Right lobe of liver (tissue), 6 donors: Measurements from ENCODE around the gene KAZN. TPM values are rescaled to one million over a fixed set of nuclear protein-coding genes. Genes with fewer than 3 reads are reported as not detected.
A peak's percentile ranks its signal among the peaks of the same experiment; 100 is the strongest.

Source experiments
- ATAC-seq, 4 donors: fragments of 200-7000 bp; cut with Tn5 transposase; one replicate each; pipeline ENCODE4 v1.9.1; 2020; ENCODE audit warnings: mild to moderate bottlenecking in 4 of 4, moderate library complexity in 4 of 4
- DNase-seq, 3 donors: peaks; one replicate each; pipeline ENCODE4 v3.0.0-alpha.2; 2020
- H3K27ac ChIP-seq, 3 donors: fragments of 200-600 bp; one replicate each; pipeline ENCODE4 v1.8.0; 2022
- H3K27me3 ChIP-seq, 2 donors: fragments of 200-600 bp; one replicate each; pipeline ENCODE4 v1.8.0; 2022
- H3K36me3 ChIP-seq, 4 donors: fragments of 200-600 bp; sonication (generic) in 1 of 4; one replicate each; pipeline versions ENCODE4 v1.5.1 to v1.8.0; 2017 to 2022; ENCODE audit warnings: control low read depth in 1 of 4
- H3K4me1 ChIP-seq, 4 donors: fragments of 200-600 bp; sonication (generic) in 1 of 4; one replicate each; pipeline versions ENCODE4 v1.5.1 to v1.8.0; 2017 to 2022; ENCODE audit warnings: control low read depth in 1 of 4
- H3K4me3 ChIP-seq, 3 donors: fragments of 200-600 bp; one replicate each; pipeline ENCODE4 v1.8.0; 2022
- H3K9me3 ChIP-seq, 4 donors: fragments of 200-600 bp; sonication (generic) in 1 of 4; one replicate each; pipeline versions ENCODE4 v1.5.1 to v1.8.0; 2017 to 2022; ENCODE audit warnings: control low read depth in 1 of 4
- POLR2A ChIP-seq: fragments of 450-650 bp; IDR thresholded peaks from one replicate; pipeline ENCODE4 v1.6.1; 2017; ENCODE audit warnings: antibody characterized with exemption, mild to moderate bottlenecking
- WGBS: methylation state at CpG from one replicate; pipeline ENCODE4 v1.1.6; 2018; ENCODE audit warnings: low coverage, low lambda C conversion rate; ENCODE audit not compliant: insufficient coverage; ENCODE audit errors: missing lambda C conversion rate; 5-methylcytosine and 5-hydroxymethylcytosine counted together
- intact Hi-C, 2 donors: fragments of 100-400 bp; cut with DNase I; formaldehyde crosslinking; loops; one replicate each; pipeline versions ENCODE4 v1.11.2 to v1.14.1; 2022
- total RNA-seq, 6 experiments: library from RNA; depleted of rRNA in 2 of 6; stranded (reverse); fragments of >200 nt in 2 of 6; fragmentation: NEBNext Ultra II Directional in 3 of 6; extraction: Animal tissue kit (Norgen Biotek cat#: 25700) in 3 of 6; gene quantifications; one replicate each; pipeline versions ENCODE4 v1.1.0 to v1.2.4, GENCODE V29; 2016 to 2023
- TF ChIP-seq, protein P1 (sequence below), 4 donors: fragments of 200-600 bp in 3 of 4; fragments of 450-650 bp in 1 of 4; IDR thresholded peaks; one replicate each; pipeline versions ENCODE4 v1.5.1 to v1.8.0; 2016 to 2022; ENCODE audit warnings: antibody characterized with exemption in 4 of 4, mild to moderate bottlenecking in 2 of 4
- donor health status: DM: no; HTN: yes; CAD: no.
- donor health status: DM: no; HTN: no; CAD: no.
- donor health status: DM: no; HTN: no; CAD: no.
- donor health status: DM: no; HTN: yes; CAD: no.
- donor health status: DM: no; HTN: yes; CAD: no.

KAZN gene
- total RNA-seq, 6 experiments from 2014 or later, result 1.5 to 7.2 (median 2.7) TPM

DNA sequence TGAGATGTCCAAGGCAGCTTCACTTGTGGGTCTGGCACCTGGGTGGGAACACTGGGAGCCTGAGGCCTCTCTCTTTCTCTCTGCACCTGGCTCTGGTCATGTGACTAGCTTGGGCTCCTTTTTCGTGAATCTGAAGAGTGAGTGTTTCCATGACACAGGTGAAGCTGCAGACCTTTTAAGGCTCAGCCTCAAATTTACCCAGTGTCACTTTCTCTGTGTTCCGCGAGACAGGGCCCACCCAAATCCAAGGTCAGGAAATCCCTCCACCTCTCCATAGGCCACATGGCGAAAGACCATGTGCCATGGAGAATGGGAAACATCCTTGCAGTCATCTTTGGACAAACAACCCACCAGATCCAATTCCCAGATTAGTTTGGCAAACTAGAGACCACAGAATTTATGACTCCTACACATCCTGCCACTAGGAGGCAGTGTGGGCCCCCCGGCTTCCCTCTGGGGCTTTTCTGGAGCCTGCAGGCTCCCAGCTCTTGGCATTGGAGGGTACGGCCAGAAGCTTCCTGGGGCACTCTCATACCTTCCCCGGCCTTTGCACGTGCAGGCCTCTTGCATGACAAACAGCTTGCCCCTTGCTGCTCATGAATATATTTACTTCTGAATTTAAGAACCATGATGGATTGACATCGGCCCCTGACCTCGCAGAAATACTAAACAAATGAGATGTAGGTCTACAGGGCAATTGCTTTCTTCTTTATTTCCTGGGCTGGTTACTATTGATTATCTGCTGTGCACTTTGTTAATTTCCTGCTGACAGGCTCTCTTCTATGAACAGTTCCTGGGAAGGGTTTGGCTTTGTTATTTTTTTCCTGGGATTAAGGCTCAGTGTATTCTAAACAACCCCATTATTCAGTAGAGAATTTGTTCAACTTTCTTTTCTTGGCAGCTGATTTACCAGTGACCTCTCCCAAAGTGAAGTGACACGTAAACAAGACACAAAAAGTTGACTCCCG lies 180.7 kb downstream of the KAZN start:
- ATAC-seq (peak; percentile 40 to 64 (median 53)), DNase-seq (peak in 1 of 3 donors; percentile 42)
- no peak overlapping the region for H3K4me3 ChIP-seq
- no peaks in the 10 kb centered on the region for H3K9me3 ChIP-seq
- H3K27ac ChIP-seq, result no peak overlapping the region
- H3K27me3 ChIP-seq, result no peaks in the 10 kb centered on the region
- H3K4me1 ChIP-seq, result no peaks in the 10 kb centered on the region
- 58% methylated on average over 8 of the region's 12 CpGs for WGBS
- intact Hi-C loops, result loop anchor here in 1 of 2 donors (10.0 kb wide), 1 partner anchor 246 kb away; no protein-coding TSS in a partner anchor
- H3K36me3 ChIP-seq, result no peaks in the 10 kb centered on the region
- no peak for TF ChIP-seq POLR2A
- TF ChIP-seq, protein P1, sequence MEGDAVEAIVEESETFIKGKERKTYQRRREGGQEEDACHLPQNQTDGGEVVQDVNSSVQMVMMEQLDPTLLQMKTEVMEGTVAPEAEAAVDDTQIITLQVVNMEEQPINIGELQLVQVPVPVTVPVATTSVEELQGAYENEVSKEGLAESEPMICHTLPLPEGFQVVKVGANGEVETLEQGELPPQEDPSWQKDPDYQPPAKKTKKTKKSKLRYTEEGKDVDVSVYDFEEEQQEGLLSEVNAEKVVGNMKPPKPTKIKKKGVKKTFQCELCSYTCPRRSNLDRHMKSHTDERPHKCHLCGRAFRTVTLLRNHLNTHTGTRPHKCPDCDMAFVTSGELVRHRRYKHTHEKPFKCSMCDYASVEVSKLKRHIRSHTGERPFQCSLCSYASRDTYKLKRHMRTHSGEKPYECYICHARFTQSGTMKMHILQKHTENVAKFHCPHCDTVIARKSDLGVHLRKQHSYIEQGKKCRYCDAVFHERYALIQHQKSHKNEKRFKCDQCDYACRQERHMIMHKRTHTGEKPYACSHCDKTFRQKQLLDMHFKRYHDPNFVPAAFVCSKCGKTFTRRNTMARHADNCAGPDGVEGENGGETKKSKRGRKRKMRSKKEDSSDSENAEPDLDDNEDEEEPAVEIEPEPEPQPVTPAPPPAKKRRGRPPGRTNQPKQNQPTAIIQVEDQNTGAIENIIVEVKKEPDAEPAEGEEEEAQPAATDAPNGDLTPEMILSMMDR (IDR thresholded peaks at IDR 0.05), result peak; percentile 37 to 79 (median 62)

DNA sequence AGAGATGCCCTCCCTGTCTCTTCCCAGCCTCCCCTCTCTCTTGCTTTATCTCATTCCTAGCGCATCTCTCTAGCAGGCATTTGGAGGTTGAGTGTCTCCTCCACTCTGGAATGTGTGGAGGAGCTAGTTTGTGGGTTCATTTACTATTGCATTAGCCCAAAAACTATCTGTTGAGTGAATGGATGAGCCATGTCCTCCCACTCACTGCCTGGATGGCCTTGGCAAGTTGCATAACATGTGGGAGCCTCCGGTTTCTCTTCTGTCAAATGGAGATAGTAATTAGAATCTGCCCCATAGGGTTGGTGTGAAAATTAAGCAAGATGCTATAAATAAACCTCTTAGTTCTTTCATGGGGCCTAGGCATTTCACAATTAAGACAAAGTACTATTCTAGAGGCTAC lies 181.8 kb downstream of the KAZN start:
- Histone ChIP-seq H3K36me3 (no peaks in the 10 kb centered on the region), H3K27ac (no peak overlapping the region), H3K4me1 (no peaks in the 10 kb centered on the region), H3K9me3 (no peaks in the 10 kb centered on the region), H3K4me3 (no peak overlapping the region), H3K27me3 (no peaks in the 10 kb centered on the region)
- ATAC-seq, result no peak
- no peak for DNase-seq
- TF ChIP-seq POLR2A, result no peak
- TF ChIP-seq, protein P1 (IDR thresholded peaks at IDR 0.05), result no peak
- intact Hi-C loops, result no loop called here
- 55% methylated on average over 2 of the region's 2 CpGs for WGBS

DNA sequence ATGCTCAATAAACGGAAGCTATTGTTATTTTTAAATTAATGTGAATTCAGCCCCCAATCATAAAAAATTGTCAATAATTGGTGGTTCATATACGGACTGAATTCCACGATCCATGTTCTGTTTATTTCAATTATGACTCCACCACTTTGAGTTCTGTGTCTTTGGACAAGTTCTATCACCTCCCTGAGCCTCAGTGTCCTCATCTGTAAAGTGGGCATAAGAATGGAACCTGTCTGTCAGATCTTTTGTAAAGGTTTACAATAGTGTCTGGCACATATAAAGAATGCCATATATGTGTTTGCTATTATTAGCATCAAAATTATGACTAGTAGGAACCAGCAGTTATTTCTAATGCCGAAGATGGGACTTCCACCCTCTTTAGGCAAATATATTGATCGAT lies 183.3 kb downstream of the KAZN start:
- WGBS, result 73% methylated on average over 5 of the region's 5 CpGs
- intact Hi-C loops, result no loop called here
- Histone ChIP-seq H3K27ac (no peak overlapping the region), H3K27me3 (no peaks in the 10 kb centered on the region), H3K9me3 (no peaks in the 10 kb centered on the region), H3K4me3 (no peak overlapping the region), H3K36me3 (no peaks in the 10 kb centered on the region), H3K4me1 (no peaks in the 10 kb centered on the region)
- ATAC-seq (no peak), DNase-seq (no peak)
- TF ChIP-seq, protein P1 (IDR thresholded peaks at IDR 0.05), result no peak
- no peak for TF ChIP-seq POLR2A

DNA sequence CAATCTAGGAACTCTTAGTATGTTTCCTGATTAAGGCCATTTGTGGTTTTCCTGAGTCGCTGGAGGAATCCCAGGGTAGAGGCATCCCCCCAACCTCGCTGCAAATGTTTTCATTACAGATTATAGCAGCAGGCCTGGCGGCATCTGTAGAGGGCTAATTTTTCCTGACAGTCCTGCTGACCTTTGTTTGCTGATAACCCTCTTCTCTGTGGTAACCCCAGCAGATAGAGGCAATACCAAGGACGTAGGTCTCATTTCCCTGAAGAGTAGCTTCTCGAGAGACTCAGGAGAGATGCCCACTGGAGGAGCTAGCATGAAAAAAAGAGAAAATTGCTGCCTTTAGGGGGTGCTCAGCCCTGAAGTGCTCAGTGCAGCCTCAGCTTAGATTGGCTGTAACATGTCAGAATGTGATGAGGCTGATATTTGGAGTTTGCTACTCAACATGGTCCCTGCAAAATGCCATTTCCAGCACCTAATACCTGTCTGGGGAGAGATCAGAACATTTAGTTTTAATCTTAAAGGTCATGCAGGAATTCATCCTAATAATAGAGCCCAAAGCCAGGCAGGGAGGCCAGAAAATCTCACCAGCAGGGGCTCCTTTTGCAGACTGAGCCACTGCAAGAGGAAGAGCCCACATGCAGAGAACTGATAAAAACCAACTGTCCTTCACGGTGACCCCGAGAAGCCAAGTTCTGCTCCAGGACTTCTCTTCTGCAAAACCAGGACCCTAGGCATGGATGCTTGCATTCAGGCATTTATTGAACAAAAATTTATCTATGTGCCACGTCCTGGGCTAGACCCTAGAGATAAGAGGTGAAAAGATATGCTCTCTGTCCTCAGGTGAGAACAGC lies 184.5 kb downstream of the KAZN start:
- no peak overlapping the region for H3K27ac ChIP-seq
- no peak for TF ChIP-seq POLR2A
- TF ChIP-seq, protein P1 (IDR thresholded peaks at IDR 0.05), result no peak
- no peaks in the 10 kb centered on the region for H3K27me3 ChIP-seq
- H3K4me3 ChIP-seq, result no peak overlapping the region
- H3K4me1 ChIP-seq, result no peaks in the 10 kb centered on the region
- no peak for DNase-seq
- no peak for ATAC-seq
- no peaks in the 10 kb centered on the region for H3K36me3 ChIP-seq
- intact Hi-C loops, result no loop called here
- WGBS, result 23% methylated on average over 8 of the region's 8 CpGs
- H3K9me3 ChIP-seq, result no peaks in the 10 kb centered on the region
